Liver (tissue), 9 donors: Measurements from ENCODE around the gene ZCCHC14. TPM values are rescaled to one million over a fixed set of nuclear protein-coding genes. Genes with fewer than 3 reads are reported as not detected.

Experiments used
- DNase-seq: peaks from one replicate; pipeline ENCODE4 v3.0.0-alpha.2; 2017; ENCODE audit warnings: low spot score
- H3K27ac ChIP-seq, 2 donors: one replicate each; pipeline ENCODE4 v1.7.0; 2013; ENCODE audit warnings: inconsistent platforms in 2 of 2, low read length in 2 of 2, control low read depth in 1 of 2, low read depth in 1 of 2, mild to moderate bottlenecking in 1 of 2
- H3K27me3 ChIP-seq, 4 donors: one replicate each; pipeline versions ENCODE4 v1.6.1 to v1.7.0; 2013; ENCODE audit warnings: low read length in 3 of 4, inconsistent platforms in 1 of 4, mild to moderate bottlenecking in 1 of 4, moderate library complexity in 1 of 4; ENCODE audit not compliant: control insufficient read depth in 4 of 4, insufficient read depth in 4 of 4
- H3K36me3 ChIP-seq, 4 donors: one replicate each; pipeline versions ENCODE4 v1.6.1 to v1.7.0; 2013; ENCODE audit warnings: low read length in 3 of 4, mild to moderate bottlenecking in 3 of 4, low read depth in 1 of 4, moderate library complexity in 1 of 4; ENCODE audit not compliant: control insufficient read depth in 4 of 4, insufficient read depth in 3 of 4
- H3K4me1 ChIP-seq, 4 donors: one replicate each; pipeline versions ENCODE4 v1.6.1 to v1.7.0; 2013; ENCODE audit warnings: low read length in 3 of 4, mild to moderate bottlenecking in 3 of 4, moderate library complexity in 1 of 4; ENCODE audit not compliant: control insufficient read depth in 4 of 4, insufficient read depth in 4 of 4
- H3K4me3 ChIP-seq, 3 donors: one replicate each; pipeline versions ENCODE4 v1.6.1 to v1.7.0; 2013; ENCODE audit warnings: low read length in 3 of 3, control low read depth in 1 of 3, low read depth in 1 of 3, mild to moderate bottlenecking in 1 of 3
- H3K9ac ChIP-seq, 2 donors: one replicate each; pipeline ENCODE4 v1.7.0; 2013; ENCODE audit warnings: low read length in 2 of 2, mild to moderate bottlenecking in 2 of 2, moderate library complexity in 2 of 2, control low read depth in 1 of 2, low read depth in 1 of 2
- H3K9me3 ChIP-seq, 4 donors: one replicate each; pipeline versions ENCODE4 v1.6.1 to v1.7.0; 2013; ENCODE audit warnings: low read length in 3 of 4; ENCODE audit not compliant: control insufficient read depth in 4 of 4
- EGR1 ChIP-seq, 2 donors: IDR thresholded peaks; 2 replicates each; pipeline ENCODE4 v1.6.1; 2016 to 2018; ENCODE audit warnings: antibody characterized with exemption in 2 of 2, low read depth in 2 of 2
- FOXA1 ChIP-seq: IDR thresholded peaks from 2 replicates; pipeline ENCODE4 v1.6.1; 2016; ENCODE audit warnings: antibody characterized with exemption
- FOXA2 ChIP-seq: IDR thresholded peaks from 2 replicates; pipeline ENCODE4 v1.6.1; 2016; ENCODE audit warnings: antibody characterized with exemption
- GABPA ChIP-seq, 2 donors: IDR thresholded peaks in 1 of 2; conservative IDR thresholded peaks in 1 of 2; 2 replicates each; pipeline ENCODE4 v1.6.1; 2016; ENCODE audit warnings: antibody characterized with exemption in 2 of 2, mild to moderate bottlenecking in 1 of 2, moderate library complexity in 1 of 2
- HNF4A ChIP-seq, 2 donors: conservative IDR thresholded peaks; 2 replicates each; pipeline ENCODE4 v1.6.1; 2016; ENCODE audit warnings: antibody characterized with exemption in 2 of 2, mild to moderate bottlenecking in 2 of 2
- HNF4G ChIP-seq: IDR thresholded peaks from 2 replicates; pipeline ENCODE4 v1.6.1; 2016; ENCODE audit warnings: antibody characterized with exemption
- JUND ChIP-seq, 2 donors: IDR thresholded peaks; 2 replicates each; pipeline ENCODE4 v1.6.1; 2016; ENCODE audit warnings: antibody characterized with exemption in 2 of 2
- NR2F2 ChIP-seq: IDR thresholded peaks from 2 replicates; pipeline ENCODE4 v1.6.1; 2016; ENCODE audit warnings: antibody characterized with exemption
- RAD21 ChIP-seq, 2 donors: IDR thresholded peaks; 2 replicates each; pipeline ENCODE4 v1.6.1; 2016; ENCODE audit warnings: antibody characterized with exemption in 2 of 2, mild to moderate bottlenecking in 2 of 2
- RXRA ChIP-seq, 2 donors: IDR thresholded peaks; 2 replicates each; pipeline ENCODE4 v1.6.1; 2017 to 2018; ENCODE audit warnings: antibody characterized with exemption in 2 of 2, mild to moderate bottlenecking in 1 of 2
- SP1 ChIP-seq: IDR thresholded peaks from 2 replicates; pipeline ENCODE4 v1.6.1; 2018; ENCODE audit warnings: antibody characterized with exemption, mild to moderate bottlenecking
- TAF1 ChIP-seq: conservative IDR thresholded peaks from 2 replicates; pipeline ENCODE4 v1.6.1; 2016; ENCODE audit warnings: antibody characterized with exemption, mild to moderate bottlenecking
- YY1 ChIP-seq: IDR thresholded peaks from 2 replicates; pipeline ENCODE4 v1.6.1; 2016; ENCODE audit warnings: antibody characterized with exemption, mild to moderate bottlenecking
- WGBS: extraction: QIAGEN DNeasy Blood & Tissue Kit; methylation state at CpG from one replicate; pipeline ENCODE4 v1.1.7; 2013; 5-methylcytosine and 5-hydroxymethylcytosine counted together
- polyA plus RNA-seq, 2 donors: library from polyadenylated mRNA; stranded (reverse) in 1 of 2; unstranded in 1 of 2; fragments of 200-250 nt in 1 of 2; fragments of >200 nt in 1 of 2; fragmentation: Nextera tagmentation in 1 of 2; extraction: Ambion mirVana in 1 of 2; gene quantifications; one replicate each; pipeline versions ENCODE4 v1.2.1 to v1.2.3, GENCODE V29; 2013 to 2015
- total RNA-seq, 2 donors: library from RNA; depleted of rRNA; stranded (reverse); fragments of >200 nt; gene quantifications; one replicate each; pipeline ENCODE4 v1.2.3, GENCODE V29; 2014
- TF ChIP-seq, protein P1 (sequence below): IDR thresholded peaks from 2 replicates; pipeline ENCODE4 v1.6.1; 2016; ENCODE audit warnings: antibody characterized with exemption
- TF ChIP-seq, protein P2 (sequence below): IDR thresholded peaks from 2 replicates; pipeline ENCODE4 v1.6.1; 2016; ENCODE audit warnings: antibody characterized with exemption
- TF ChIP-seq, protein P3 (sequence below): IDR thresholded peaks from 2 replicates; pipeline ENCODE4 v1.6.1; 2016; ENCODE audit warnings: antibody characterized with exemption, mild to moderate bottlenecking
- TF ChIP-seq, protein P4 (sequence below): fragments of 150-350 bp; IDR thresholded peaks from 2 replicates; pipeline ENCODE4 v1.5.1; 2017; ENCODE audit warnings: improper control_type of control experiment, low read depth, low read length; ENCODE audit not compliant: missing input control
- TF ChIP-seq, protein P5 (sequence below): IDR thresholded peaks from 2 replicates; pipeline ENCODE4 v1.6.1; 2016; ENCODE audit warnings: antibody characterized with exemption
- donor health status: healthy.
- donor health status: healthy.
- donor health status: healthy.
- donor health status: healthy.
- donor health status: healthy.

The ZCCHC14 gene
- total and polyA plus RNA-seq, 4 donors: 6.3 to 21.7 (median 8.0) TPM

DNA sequence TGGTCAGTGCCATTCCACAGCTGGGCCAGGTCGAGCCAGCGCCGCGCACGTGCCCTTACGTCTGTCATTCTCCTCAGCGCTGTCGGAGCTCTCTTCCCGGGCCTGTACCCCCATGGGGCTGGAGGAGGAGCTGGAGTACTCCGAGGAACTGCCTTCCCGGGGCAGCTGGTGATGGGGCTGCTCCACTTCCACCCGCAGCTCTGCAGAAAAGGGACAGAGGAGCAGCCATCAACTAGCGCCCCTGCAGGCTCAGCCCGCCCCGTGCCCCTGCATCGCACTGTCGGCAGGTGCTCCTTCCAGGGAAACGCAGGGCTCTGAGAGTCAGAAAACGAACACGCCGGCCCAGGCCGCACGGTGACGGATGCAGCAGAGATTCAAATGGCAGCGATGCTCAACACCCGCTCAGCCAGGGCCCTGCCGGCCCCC is 79.8 kb downstream of the ZCCHC14 start:
- WGBS: 96% methylated on average over 27 of the region's 27 CpGs
- Histone ChIP-seq H3K9me3 (no peaks in the 10 kb centered on the region), H3K27ac (no peak overlapping the region), H3K9ac (no peak overlapping the region), H3K36me3 (peaks cover 25 to 75% (median 47%) of the 10 kb centered on the region in 4 donors), H3K4me1 (no peaks in the 10 kb centered on the region), H3K27me3 (no peaks in the 10 kb centered on the region), H3K4me3 (no peak overlapping the region)
- TF ChIP-seq RAD21 (IDR thresholded peaks at IDR 0.05) (no peak), NR2F2 (no peak), TAF1 (no peak)
- TF ChIP-seq, protein P1, sequence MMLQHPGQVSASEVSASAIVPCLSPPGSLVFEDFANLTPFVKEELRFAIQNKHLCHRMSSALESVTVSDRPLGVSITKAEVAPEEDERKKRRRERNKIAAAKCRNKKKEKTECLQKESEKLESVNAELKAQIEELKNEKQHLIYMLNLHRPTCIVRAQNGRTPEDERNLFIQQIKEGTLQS: no peak
- DNase-seq: no peak

DNA sequence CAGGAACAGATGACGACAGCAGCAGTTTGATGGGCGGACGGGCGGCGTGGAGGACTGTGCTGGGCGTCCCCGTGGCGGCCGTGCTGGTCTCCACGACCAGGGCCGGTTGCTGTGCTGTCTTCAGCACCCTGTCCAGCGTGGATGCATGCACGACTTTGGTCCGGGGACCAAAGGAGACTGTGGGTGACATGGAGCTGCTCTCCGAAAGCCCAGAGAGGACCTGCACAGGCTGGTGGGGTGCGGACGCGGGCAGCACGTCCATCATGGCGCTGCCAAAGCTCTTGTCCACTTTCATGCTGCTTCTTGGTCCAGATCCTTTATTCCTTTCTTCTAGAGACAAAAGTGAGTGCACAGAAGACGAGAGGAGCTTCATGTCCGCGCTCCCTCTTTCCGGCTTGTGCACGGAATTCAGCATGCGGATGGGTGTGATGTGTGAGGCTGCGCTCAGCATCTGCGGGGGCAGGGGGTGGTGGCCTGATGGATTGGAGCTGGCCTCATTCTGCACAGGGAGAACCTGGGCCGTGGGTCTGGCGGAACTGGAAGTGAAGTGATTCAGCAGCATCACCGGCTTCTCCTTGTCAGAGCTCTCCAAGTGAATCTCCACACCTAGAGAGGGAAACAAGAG is 80.3 kb downstream of the ZCCHC14 start:
- no peak overlapping the region for H3K9ac ChIP-seq
- no peaks in the 10 kb centered on the region for H3K27me3 ChIP-seq
- no peaks in the 10 kb centered on the region for H3K4me1 ChIP-seq
- no peak for TF ChIP-seq FOXA2
- WGBS: 90% methylated on average over 31 of the region's 31 CpGs
- no peak overlapping the region for H3K4me3 ChIP-seq
- H3K36me3 ChIP-seq: peaks cover 25 to 70% (median 46%) of the 10 kb centered on the region in 4 donors
- no peaks in the 10 kb centered on the region for H3K9me3 ChIP-seq
- no peak overlapping the region for H3K27ac ChIP-seq
- DNase-seq: no peak

DNA sequence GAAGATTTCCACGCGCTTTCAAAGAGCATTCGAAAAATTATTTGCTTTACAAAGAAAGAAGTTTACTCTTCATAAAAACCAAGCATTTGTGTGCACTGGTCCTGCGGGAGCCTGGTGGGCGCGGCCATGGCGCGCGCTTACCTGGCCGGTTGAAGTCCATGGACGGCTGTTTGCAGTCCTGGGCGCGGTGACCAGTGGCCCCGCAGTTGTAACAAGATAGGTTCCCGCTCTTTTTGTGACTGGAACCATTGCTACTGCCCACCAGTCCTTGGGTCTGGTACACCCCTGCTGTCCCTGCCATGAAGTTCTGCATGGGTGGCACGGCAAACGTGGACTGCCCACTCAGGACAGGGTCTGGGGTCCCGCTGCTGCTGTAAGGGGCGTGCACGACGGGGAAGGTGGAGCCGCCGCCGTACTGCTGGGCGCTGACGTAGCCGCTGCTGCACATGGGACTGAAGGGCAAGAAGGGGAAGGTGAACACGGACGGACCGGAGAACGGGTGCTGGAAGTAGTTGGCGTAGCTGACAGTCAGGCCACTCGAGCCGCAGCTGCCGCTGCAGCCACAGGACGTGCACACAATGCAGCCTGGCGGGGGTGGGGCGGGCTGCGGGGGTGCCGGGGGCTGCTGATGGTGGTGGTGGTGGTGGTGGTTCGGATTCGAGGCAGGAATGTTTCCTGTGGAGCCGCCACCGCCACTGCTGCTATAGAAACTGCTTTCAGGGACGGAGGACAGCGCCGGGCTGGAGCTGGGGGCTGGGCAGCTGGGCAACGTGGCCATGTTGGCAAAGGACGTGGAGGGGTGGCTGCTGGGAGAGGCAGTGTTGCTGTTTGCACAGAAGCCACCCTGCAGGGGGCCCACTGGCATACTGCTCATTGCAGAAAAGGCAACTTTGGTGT is 81.2 kb downstream of the ZCCHC14 start:
- H3K9ac ChIP-seq: no peak overlapping the region
- DNase-seq: no peak

More for the DNA sequence above, 81.2 kb downstream of the ZCCHC14 start:
- H3K9me3 ChIP-seq: no peaks in the 10 kb centered on the region
- H3K36me3 ChIP-seq: peaks cover 22 to 71% (median 43%) of the 10 kb centered on the region in 4 donors
- H3K27ac ChIP-seq: no peak overlapping the region
- no peaks in the 10 kb centered on the region for H3K4me1 ChIP-seq
- TF ChIP-seq EGR1 (IDR thresholded peaks at IDR 0.05; ENCODE audit: low read depth in 2 of 2) (no peak), HNF4A (conservative IDR thresholded peaks at IDR 0.05) (no peak), FOXA1 (no peak), SP1 (no peak), FOXA2 (no peak), HNF4G (no peak), RAD21 (IDR thresholded peaks at IDR 0.05) (no peak), RXRA (IDR thresholded peaks at IDR 0.05) (no peak), YY1 (no peak), GABPA (IDR thresholded peaks at IDR 0.05 in 1 of 2, conservative IDR thresholded peaks at IDR 0.05 in 1 of 2) (no peak), NR2F2 (no peak), JUND (IDR thresholded peaks at IDR 0.05) (no peak), TAF1 (no peak)
- TF ChIP-seq, protein P2, sequence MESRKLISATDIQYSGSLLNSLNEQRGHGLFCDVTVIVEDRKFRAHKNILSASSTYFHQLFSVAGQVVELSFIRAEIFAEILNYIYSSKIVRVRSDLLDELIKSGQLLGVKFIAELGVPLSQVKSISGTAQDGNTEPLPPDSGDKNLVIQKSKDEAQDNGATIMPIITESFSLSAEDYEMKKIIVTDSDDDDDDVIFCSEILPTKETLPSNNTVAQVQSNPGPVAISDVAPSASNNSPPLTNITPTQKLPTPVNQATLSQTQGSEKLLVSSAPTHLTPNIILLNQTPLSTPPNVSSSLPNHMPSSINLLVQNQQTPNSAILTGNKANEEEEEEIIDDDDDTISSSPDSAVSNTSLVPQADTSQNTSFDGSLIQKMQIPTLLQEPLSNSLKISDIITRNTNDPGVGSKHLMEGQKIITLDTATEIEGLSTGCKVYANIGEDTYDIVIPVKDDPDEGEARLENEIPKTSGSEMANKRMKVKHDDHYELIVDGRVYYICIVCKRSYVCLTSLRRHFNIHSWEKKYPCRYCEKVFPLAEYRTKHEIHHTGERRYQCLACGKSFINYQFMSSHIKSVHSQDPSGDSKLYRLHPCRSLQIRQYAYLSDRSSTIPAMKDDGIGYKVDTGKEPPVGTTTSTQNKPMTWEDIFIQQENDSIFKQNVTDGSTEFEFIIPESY: no peak
- TF ChIP-seq, protein P1: no peak
- TF ChIP-seq, protein P3, sequence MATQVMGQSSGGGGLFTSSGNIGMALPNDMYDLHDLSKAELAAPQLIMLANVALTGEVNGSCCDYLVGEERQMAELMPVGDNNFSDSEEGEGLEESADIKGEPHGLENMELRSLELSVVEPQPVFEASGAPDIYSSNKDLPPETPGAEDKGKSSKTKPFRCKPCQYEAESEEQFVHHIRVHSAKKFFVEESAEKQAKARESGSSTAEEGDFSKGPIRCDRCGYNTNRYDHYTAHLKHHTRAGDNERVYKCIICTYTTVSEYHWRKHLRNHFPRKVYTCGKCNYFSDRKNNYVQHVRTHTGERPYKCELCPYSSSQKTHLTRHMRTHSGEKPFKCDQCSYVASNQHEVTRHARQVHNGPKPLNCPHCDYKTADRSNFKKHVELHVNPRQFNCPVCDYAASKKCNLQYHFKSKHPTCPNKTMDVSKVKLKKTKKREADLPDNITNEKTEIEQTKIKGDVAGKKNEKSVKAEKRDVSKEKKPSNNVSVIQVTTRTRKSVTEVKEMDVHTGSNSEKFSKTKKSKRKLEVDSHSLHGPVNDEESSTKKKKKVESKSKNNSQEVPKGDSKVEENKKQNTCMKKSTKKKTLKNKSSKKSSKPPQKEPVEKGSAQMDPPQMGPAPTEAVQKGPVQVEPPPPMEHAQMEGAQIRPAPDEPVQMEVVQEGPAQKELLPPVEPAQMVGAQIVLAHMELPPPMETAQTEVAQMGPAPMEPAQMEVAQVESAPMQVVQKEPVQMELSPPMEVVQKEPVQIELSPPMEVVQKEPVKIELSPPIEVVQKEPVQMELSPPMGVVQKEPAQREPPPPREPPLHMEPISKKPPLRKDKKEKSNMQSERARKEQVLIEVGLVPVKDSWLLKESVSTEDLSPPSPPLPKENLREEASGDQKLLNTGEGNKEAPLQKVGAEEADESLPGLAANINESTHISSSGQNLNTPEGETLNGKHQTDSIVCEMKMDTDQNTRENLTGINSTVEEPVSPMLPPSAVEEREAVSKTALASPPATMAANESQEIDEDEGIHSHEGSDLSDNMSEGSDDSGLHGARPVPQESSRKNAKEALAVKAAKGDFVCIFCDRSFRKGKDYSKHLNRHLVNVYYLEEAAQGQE: no peak
- TF ChIP-seq, protein P4, sequence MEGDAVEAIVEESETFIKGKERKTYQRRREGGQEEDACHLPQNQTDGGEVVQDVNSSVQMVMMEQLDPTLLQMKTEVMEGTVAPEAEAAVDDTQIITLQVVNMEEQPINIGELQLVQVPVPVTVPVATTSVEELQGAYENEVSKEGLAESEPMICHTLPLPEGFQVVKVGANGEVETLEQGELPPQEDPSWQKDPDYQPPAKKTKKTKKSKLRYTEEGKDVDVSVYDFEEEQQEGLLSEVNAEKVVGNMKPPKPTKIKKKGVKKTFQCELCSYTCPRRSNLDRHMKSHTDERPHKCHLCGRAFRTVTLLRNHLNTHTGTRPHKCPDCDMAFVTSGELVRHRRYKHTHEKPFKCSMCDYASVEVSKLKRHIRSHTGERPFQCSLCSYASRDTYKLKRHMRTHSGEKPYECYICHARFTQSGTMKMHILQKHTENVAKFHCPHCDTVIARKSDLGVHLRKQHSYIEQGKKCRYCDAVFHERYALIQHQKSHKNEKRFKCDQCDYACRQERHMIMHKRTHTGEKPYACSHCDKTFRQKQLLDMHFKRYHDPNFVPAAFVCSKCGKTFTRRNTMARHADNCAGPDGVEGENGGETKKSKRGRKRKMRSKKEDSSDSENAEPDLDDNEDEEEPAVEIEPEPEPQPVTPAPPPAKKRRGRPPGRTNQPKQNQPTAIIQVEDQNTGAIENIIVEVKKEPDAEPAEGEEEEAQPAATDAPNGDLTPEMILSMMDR: no peak
- TF ChIP-seq, protein P5, sequence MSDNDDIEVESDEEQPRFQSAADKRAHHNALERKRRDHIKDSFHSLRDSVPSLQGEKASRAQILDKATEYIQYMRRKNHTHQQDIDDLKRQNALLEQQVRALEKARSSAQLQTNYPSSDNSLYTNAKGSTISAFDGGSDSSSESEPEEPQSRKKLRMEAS: no peak
- H3K27me3 ChIP-seq: no peaks in the 10 kb centered on the region
- no peak overlapping the region for H3K4me3 ChIP-seq
- WGBS: 91% methylated on average over 49 of the region's 49 CpGs
